Head of caudate nucleus (tissue), 42 donors: Measurements from ENCODE around the gene RNU2-63P.
"Not testable (repeated sequence)": the region's sequence is repeated elsewhere in the genome, so short reads cannot be mapped to it uniquely, and the experiment has no call there.

Experiments
- DNase-seq, 42 donors: peaks; one replicate each; pipeline versions ENCODE4 v3.0.0 to v3.0.0-alpha.2; 2020 to 2021; ENCODE audit warnings: mixed read lengths in 7 of 42
- intact Hi-C: fragments of 100-400 bp; cut with DNase I; formaldehyde crosslinking; loops from one replicate; pipeline ENCODE4 v1.15.0; 2022

Gene RNU2-63P

DNA sequence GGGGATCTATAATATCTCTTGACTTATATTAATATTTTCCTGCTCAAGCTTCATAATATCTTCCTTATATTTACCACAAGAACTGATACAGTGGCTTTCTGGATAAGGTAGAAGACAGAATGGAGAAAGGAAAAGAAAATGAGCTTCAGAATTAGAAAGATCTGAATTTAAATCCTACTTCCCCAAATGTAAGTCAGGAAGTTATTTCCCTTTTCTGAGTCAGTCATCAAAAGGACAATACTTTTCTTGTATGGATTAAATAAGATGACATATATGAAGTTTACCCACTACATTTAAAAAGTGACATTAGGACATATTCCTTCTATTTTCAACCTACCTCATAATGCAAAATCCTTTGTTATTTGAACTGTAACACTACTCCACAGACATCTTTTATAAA lies 20.3 kb upstream of the RNU2-63P start:
- intact Hi-C loops = no loop called here

DNA sequence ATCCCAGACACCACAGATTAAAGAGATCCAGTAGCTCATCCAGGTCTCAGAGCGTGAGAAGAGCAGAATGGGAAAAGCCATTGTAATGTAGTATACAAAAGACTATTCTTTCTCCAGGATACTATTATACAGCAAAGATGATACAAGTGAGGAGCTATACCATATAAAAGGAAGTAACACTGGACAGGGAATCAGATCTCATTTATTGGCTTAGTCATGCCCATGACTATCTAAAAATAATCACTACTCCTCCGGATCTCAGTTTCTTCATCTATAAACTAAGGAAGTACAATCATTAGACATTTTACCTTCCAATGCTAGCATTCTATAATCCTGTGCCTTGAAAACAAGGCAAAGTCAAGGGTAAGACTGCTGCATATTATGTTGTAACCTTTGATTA lies 19.8 kb upstream of the RNU2-63P start:
- intact Hi-C loops = no loop called here

More for the DNA sequence above, 20.3 kb upstream of the RNU2-63P start:
- DNase-seq = no peak

GRCh38 chr2:88032070-88032702 lies 15.8 kb upstream of the RNU2-63P start:
- DNase-seq = no peak
- intact Hi-C loops = no loop called here

More for the DNA sequence above, 19.8 kb upstream of the RNU2-63P start:
- DNase-seq = no peak

GRCh38 chr2:88028931-88029330 lies 12.6 kb upstream of the RNU2-63P start:
- DNase-seq = no peak
- intact Hi-C loops = no loop called here

- intact Hi-C loops = no loop called here
Measured at GRCh38 chr2:88027697-88028389, 11.5 kb upstream of the RNU2-63P start.

GRCh38 chr2:88024509-88024908 lies 8.2 kb upstream of the RNU2-63P start:
- no peak for DNase-seq

More at GRCh38 chr2:88027697-88028389, 11.5 kb upstream of the RNU2-63P start:
- no peak for DNase-seq

GRCh38 chr2:88022669-88022921 lies 6.2 kb upstream of the RNU2-63P start:
- intact Hi-C loops = no loop called here
- peak in 1 of 42 donors; percentile 41 for DNase-seq

More at GRCh38 chr2:88024509-88024908, 8.2 kb upstream of the RNU2-63P start:
- intact Hi-C loops = no loop called here

- peak in 1 of 42 donors; percentile 40 for DNase-seq
- intact Hi-C loops = loop anchor here (5.0 kb wide), 1 partner anchor 37 kb away; the partner anchor contains the start of gene KRCC1
Measured at GRCh38 chr2:88019985-88020384, 3.6 kb upstream of the RNU2-63P start.

- intact Hi-C loops = loop anchor here (5.0 kb wide), 1 partner anchor 38 kb away; the partner anchor contains the start of gene KRCC1
- DNase-seq = peak in 1 of 42 donors; percentile 42
Measured at GRCh38 chr2:88018909-88019308, 2.6 kb upstream of the RNU2-63P start.

DNA sequence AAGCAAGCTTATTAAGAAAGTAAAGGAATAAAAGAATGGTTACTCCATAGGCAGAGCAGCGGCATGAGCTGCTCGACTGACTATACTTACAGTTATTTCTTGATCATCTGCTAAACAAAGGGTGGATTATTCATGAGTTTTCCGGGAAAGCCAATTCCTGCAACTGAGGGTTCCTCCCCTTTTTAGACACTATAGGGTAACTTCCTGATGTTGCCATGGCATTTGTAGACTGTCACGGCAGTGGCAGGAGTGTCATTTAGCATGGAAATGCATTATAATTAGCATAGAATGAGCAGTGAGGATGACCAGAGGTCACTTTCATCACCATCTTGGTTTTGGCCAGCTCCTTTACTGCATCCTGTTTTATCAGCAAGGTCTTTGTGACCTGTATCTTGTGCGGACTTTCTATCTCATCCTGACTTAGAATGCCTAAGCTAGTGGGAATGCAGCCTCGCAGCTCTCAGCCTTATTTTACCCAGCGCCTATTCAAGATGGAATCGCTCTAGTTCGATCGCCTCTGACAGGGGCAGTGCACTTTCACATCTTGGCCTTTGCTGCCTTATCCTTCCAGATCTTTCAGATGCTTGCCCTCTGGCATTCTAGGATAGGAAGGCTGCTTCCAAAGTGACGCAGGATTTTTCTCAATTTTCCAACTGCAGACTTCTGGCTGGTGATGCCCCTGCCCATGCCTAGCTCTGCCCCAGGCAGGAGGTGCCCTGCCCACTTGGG lies 1.9 kb upstream of the RNU2-63P start:
- peak in 1 of 42 donors; percentile 37 for DNase-seq
- intact Hi-C loops = loop anchor here (5.0 kb wide), 1 partner anchor 39 kb away; the partner anchor contains the start of gene KRCC1

GRCh38 chr2:88017780-88018038 lies 1.4 kb upstream of the RNU2-63P start:
- intact Hi-C loops = loop anchor here (5.0 kb wide), 1 partner anchor 40 kb away; the partner anchor contains the start of gene KRCC1
- not testable (repeated sequence) for DNase-seq

- intact Hi-C loops = loop anchor here (5.0 kb wide), 1 partner anchor 40 kb away; the partner anchor contains the start of gene KRCC1
- peak in 19 of 42 donors; percentile 8 to 74 (median 49) for DNase-seq
Measured at GRCh38 chr2:88016960-88017779, 823 bp upstream of the RNU2-63P start.

GRCh38 chr2:88011011-88011410 lies 5.3 kb downstream of the RNU2-63P start:
- DNase-seq = peak in 1 of 42 donors; percentile 51
- intact Hi-C loops = no loop called here

- intact Hi-C loops = no loop called here
- DNase-seq = peak in 1 of 42 donors; percentile 34
Measured at GRCh38 chr2:88010136-88010535, 6.2 kb downstream of the RNU2-63P start.

DNA sequence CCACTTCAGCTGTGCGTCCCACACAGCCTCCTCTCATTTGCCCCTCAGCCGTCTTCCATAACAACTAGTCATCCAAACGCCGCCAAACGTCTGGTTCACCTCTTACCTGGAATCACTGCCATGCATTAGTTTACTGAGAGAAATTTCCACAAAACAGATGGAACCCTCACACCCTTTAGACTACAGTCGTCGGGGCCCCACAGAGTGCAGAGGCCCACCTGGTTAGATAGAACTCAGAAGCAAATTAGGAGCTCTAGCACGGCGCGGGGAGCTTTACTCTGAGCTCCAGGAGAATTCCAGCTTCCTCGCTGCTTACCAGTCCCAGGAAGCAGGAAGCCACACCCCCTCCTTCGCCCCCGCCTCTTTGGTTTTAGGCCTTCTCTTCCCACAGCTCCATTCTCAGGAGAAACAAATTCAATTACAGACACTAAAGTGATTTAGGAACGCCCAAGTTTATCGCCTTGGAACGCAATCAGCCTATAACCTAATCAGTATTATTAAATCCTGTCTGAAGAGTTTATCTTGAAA lies 9.4 kb downstream of the RNU2-63P start:
- intact Hi-C loops = no loop called here
- peak in 1 of 42 donors; percentile 31 for DNase-seq

GRCh38 chr2:88005776-88006175 lies 10.6 kb downstream of the RNU2-63P start:
- no peak for DNase-seq
- intact Hi-C loops = no loop called here

DNA sequence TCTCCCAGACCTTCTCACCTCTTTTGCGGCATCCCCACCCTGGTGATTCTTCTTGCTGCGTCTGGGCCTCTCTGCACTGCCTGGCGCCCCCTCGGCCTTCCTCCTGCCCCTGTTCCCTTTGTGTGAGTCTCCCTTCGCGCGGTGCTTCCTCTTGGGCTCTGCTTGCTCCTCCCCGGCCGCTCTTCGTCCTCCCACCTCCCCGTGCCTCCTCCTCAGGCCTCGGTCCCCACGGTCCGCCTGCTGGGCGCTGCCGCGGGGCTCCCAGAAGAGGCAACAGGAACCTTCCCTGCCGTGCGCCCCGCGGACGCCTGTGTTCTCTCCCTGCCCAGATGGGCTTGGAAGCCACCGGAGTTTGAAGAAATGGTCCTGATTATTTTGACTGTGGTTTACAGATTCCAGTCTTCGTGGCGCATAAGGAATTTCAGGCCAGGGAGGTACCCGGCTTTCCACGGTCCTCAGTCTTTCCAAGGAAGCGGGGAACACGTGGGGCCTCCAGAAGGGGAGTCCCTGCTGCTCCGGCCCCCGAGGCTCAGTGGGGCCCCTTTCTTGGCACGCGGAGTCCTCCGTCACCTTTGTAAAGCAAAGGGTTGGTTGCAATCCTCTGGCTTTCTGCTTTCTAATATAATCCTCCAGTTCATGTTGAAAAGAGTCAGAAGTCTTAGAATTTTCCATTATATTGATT lies 13.1 kb downstream of the RNU2-63P start:
- intact Hi-C loops = no loop called here
- peak in 1 of 42 donors; percentile 26 for DNase-seq

DNA sequence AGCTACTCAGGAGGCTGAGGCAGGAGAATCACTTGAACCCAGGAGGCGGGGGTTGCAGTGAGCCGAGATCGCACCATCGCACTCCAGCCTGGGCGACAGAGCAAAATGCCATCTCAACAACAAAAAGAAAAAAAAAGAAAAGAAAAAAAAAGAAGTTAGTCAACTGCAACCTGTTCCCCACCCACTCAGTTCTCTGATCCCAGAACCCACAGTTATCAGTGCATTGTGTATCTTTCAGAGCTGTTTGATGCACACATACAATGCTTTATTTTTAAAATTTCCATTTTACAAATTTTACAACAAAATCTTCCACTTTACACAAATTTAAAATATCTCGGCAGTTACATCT lies 14.0 kb downstream of the RNU2-63P start:
- DNase-seq = peak in 1 of 42 donors; percentile 14
- intact Hi-C loops = no loop called here
